H9 (cell line): ENCODE results near the gene CCDC148. TPM values are rescaled to one million over a fixed set of nuclear protein-coding genes. Genes with fewer than 3 reads are reported as not detected.

ENCODE experiments used
- DNase-seq: peaks from one replicate; pipeline ENCODE4 v3.0.0-alpha.2; 2017
- H2AFZ ChIP-seq: one replicate; pipeline ENCODE4 v1.6.1; 2013; ENCODE audit warnings: mild to moderate bottlenecking, low read length, control low read depth, moderate library complexity
- H2AK5ac ChIP-seq: 2 replicates; pipeline ENCODE4 v1.6.1; 2013; ENCODE audit warnings: low read length, control low read depth, mixed read lengths; ENCODE audit not compliant: insufficient read length
- H2BK120ac ChIP-seq: one replicate; pipeline ENCODE4 v1.6.1; 2013; ENCODE audit warnings: low read depth, mild to moderate bottlenecking, low read length, control low read depth, inconsistent platforms; ENCODE audit not compliant: poor library complexity, severe bottlenecking
- H2BK12ac ChIP-seq: 2 replicates; pipeline ENCODE4 v1.6.1; 2013; ENCODE audit warnings: low read length, control low read depth, mixed read lengths, low read depth; ENCODE audit not compliant: insufficient read length
- H2BK15ac ChIP-seq: 2 replicates; pipeline ENCODE4 v1.6.1; 2013; ENCODE audit warnings: low read depth, low read length, control low read depth
- H2BK20ac ChIP-seq: one replicate; pipeline ENCODE4 v1.6.1; 2013; ENCODE audit warnings: low read depth, mild to moderate bottlenecking, low read length, control low read depth, inconsistent platforms; ENCODE audit not compliant: poor library complexity, severe bottlenecking
- H2BK5ac ChIP-seq: 2 replicates; pipeline ENCODE4 v1.6.1; 2013; ENCODE audit warnings: low read length, control low read depth, mixed read lengths; ENCODE audit not compliant: insufficient read length
- H3K14ac ChIP-seq: 2 replicates; pipeline ENCODE4 v1.6.1; 2013; ENCODE audit warnings: low read length, control low read depth; ENCODE audit not compliant: insufficient read depth
- H3K18ac ChIP-seq: 2 replicates; pipeline ENCODE4 v1.6.1; 2013; ENCODE audit warnings: low read depth, mild to moderate bottlenecking, mixed read lengths, low read length, control low read depth; ENCODE audit not compliant: insufficient read length
- H3K23ac ChIP-seq: 2 replicates; pipeline ENCODE4 v1.6.1; 2013; ENCODE audit warnings: low read length, control low read depth, mixed read lengths, low read depth; ENCODE audit not compliant: insufficient read length
- H3K23me2 ChIP-seq: 2 replicates; pipeline ENCODE4 v1.6.1; 2013; ENCODE audit warnings: low read depth, mild to moderate bottlenecking, mixed read lengths, low read length, control low read depth; ENCODE audit not compliant: insufficient read length, poor library complexity, severe bottlenecking
- H3K27ac ChIP-seq: 2 replicates; pipeline ENCODE4 v1.5.1; 2013; ENCODE audit warnings: low read length, control low read depth, mixed read lengths, low read depth; ENCODE audit not compliant: insufficient read length
- H3K27me3 ChIP-seq: 2 replicates; pipeline ENCODE4 v1.6.1; 2013; ENCODE audit warnings: low read length, control low read depth, inconsistent platforms; ENCODE audit not compliant: insufficient read depth
- H3K4ac ChIP-seq: 2 replicates; pipeline ENCODE4 v1.6.1; 2013; ENCODE audit warnings: low read depth, mild to moderate bottlenecking, control low read depth, inconsistent platforms, low read length, moderate library complexity
- H3K4me1 ChIP-seq: 2 replicates; pipeline ENCODE4 v1.6.1; 2013; ENCODE audit warnings: low read length, control low read depth, inconsistent platforms; ENCODE audit not compliant: insufficient read depth
- H3K4me2 ChIP-seq: 2 replicates; pipeline ENCODE4 v1.6.1; 2013; ENCODE audit warnings: low read length, control low read depth, mixed read lengths; ENCODE audit not compliant: insufficient read length, insufficient read depth
- H3K56ac ChIP-seq: 2 replicates; pipeline ENCODE4 v1.6.1; 2013; ENCODE audit warnings: low read depth, mild to moderate bottlenecking, mixed read lengths, low read length, control low read depth; ENCODE audit not compliant: insufficient read length
- H3K79me1 ChIP-seq: 2 replicates; pipeline ENCODE4 v1.6.1; 2013; ENCODE audit warnings: low read depth, mild to moderate bottlenecking, moderate library complexity, low read length, control low read depth, inconsistent platforms; ENCODE audit not compliant: insufficient read depth, poor library complexity, severe bottlenecking
- H3K79me2 ChIP-seq: 2 replicates; pipeline ENCODE4 v1.6.1; 2013; ENCODE audit warnings: low read length, control low read depth, inconsistent platforms; ENCODE audit not compliant: insufficient read depth
- H3K9ac ChIP-seq: 2 replicates; pipeline ENCODE4 v1.6.1; 2013; ENCODE audit warnings: low read length, control low read depth, mixed read lengths; ENCODE audit not compliant: insufficient read length; ENCODE audit errors: extremely low read depth
- H3K9me3 ChIP-seq: one replicate; pipeline ENCODE4 v1.6.1; 2013; ENCODE audit warnings: low read depth, low read length, inconsistent platforms; ENCODE audit not compliant: control insufficient read depth
- H3T11ph ChIP-seq: one replicate; pipeline ENCODE4 v1.6.1; 2013; ENCODE audit warnings: mild to moderate bottlenecking, low read length, control low read depth, inconsistent platforms
- H4K20me1 ChIP-seq: one replicate; pipeline ENCODE4 v1.6.1; 2013; ENCODE audit not compliant: control insufficient read depth, insufficient read length, insufficient read depth
- H4K5ac ChIP-seq: 2 replicates; pipeline ENCODE4 v1.6.1; 2013; ENCODE audit warnings: low read depth, mild to moderate bottlenecking, mixed read lengths, low read length, control low read depth; ENCODE audit not compliant: insufficient read length
- H4K8ac ChIP-seq: replicated peaks from 2 replicates; pipeline ENCODE4 v1.6.1; 2013; ENCODE audit warnings: low read length, control low read depth, mixed read lengths, low read depth; ENCODE audit not compliant: insufficient read length
- H4K91ac ChIP-seq: 2 replicates; pipeline ENCODE4 v1.6.1; 2013; ENCODE audit warnings: low read depth, mild to moderate bottlenecking, moderate library complexity, mixed read lengths, low read length, control low read depth; ENCODE audit not compliant: insufficient read length
- H3K27ac Mint-ChIP-seq, 3 experiments: 2 replicates in 2 of 3; 3 replicates in 1 of 3; pipeline ENCODE4 v1.8.0; 2020 to 2021; ENCODE audit warnings: mixed read lengths in 3 of 3, mild to moderate bottlenecking in 1 of 3, moderate library complexity in 1 of 3
- H3K27me3 Mint-ChIP-seq: 2 replicates; pipeline ENCODE4 v1.8.0; 2021; ENCODE audit warnings: low read depth, mild to moderate bottlenecking, moderate library complexity, mixed read lengths
- H3K36me3 Mint-ChIP-seq, 3 experiments: 2 replicates in 2 of 3; 3 replicates in 1 of 3; pipeline ENCODE4 v1.8.0; 2020 to 2021; ENCODE audit warnings: low read depth in 3 of 3, mixed read lengths in 3 of 3; ENCODE audit not compliant: insufficient read depth in 1 of 3
- H3K4me1 Mint-ChIP-seq, 2 experiments: 2 replicates each; pipeline ENCODE4 v1.8.0; 2020; ENCODE audit warnings: mixed read lengths in 2 of 2
- H3K4me3 Mint-ChIP-seq, 2 experiments: 2 replicates in 1 of 2; 3 replicates in 1 of 2; pipeline ENCODE4 v1.8.0; 2020 to 2021; ENCODE audit warnings: mild to moderate bottlenecking in 2 of 2, mixed read lengths in 2 of 2, moderate library complexity in 1 of 2
- H3K9me3 Mint-ChIP-seq, 2 experiments: 2 replicates in 1 of 2; 3 replicates in 1 of 2; pipeline ENCODE4 v1.8.0; 2020; ENCODE audit warnings: mild to moderate bottlenecking in 2 of 2, mixed read lengths in 2 of 2, moderate library complexity in 1 of 2
- CTCF ChIP-seq: fragments of 200-600 bp; sonication (generic); conservative IDR thresholded peaks from 3 replicates; pipeline ENCODE4 v1.8.0; 2021; ENCODE audit warnings: antibody characterized with exemption, mild to moderate bottlenecking
- WGBS: extraction: QIAGEN DNeasy Blood & Tissue Kit; methylation state at CpG from one replicate; pipeline ENCODE4 v1.1.7; 2013; ENCODE audit warnings: missing lambda C conversion rate, low lambda C conversion rate, mixed read lengths; ENCODE audit not compliant: insufficient read length; ENCODE audit errors: extremely low coverage; 5-methylcytosine and 5-hydroxymethylcytosine counted together
- total RNA-seq: library from RNA; stranded (reverse); gene quantifications from 2 replicates; pipeline ENCODE4 v1.2.1, GENCODE V29; 2021

The CCDC148 gene
- total RNA-seq, 1 experiment from 2014 or later, result 1.5 TPM

- TF ChIP-seq CTCF, result no peak
- DNase-seq, result no peak
- H3K23me2 ChIP-seq, result no peaks in the 10 kb centered on the region
- no peak overlapping the region for H2AFZ ChIP-seq
- H3K4ac ChIP-seq, result no peak overlapping the region
- no peaks in the 10 kb centered on the region for H3K79me1 ChIP-seq
- no peaks in the 10 kb centered on the region for H3K9me3 ChIP-seq
- Mint-ChIP-seq H3K27ac (peak overlapping the region; percentile 52 to 74 (median 68); a peak in 5 of 7 replicates), H3K4me3 (no peak overlapping the region), H3K36me3 (peaks cover 4 to 10% (median 9%) of the 10 kb centered on the region in 3 experiments), H3K27me3 (no peaks in the 10 kb centered on the region), H3K4me1 (peaks cover 19% of the 10 kb centered on the region in 2 experiments), H3K9me3 (peaks cover 4 to 16% of the 10 kb centered on the region in 2 experiments; a peak in 4 of 5 replicates)
- no peaks in the 10 kb centered on the region for H4K20me1 ChIP-seq
- H4K5ac ChIP-seq, result no peak overlapping the region
- no CpG with 5 or more reads among the region's 2 CpGs for WGBS
- no peak overlapping the region for H3K14ac ChIP-seq
- H2BK12ac ChIP-seq, result no peak overlapping the region
- H4K8ac ChIP-seq, result no peak overlapping the region
- no peaks in the 10 kb centered on the region for H3K27me3 ChIP-seq
- no peaks in the 10 kb centered on the region for H3K79me2 ChIP-seq
- H3K23ac ChIP-seq, result no peak overlapping the region
- no peak overlapping the region for H2AK5ac ChIP-seq
- H3K18ac ChIP-seq, result no peak overlapping the region
- H2BK20ac ChIP-seq, result no peak overlapping the region
- H3K56ac ChIP-seq, result no peak overlapping the region
- no peak overlapping the region for H3K9ac ChIP-seq
- no peak overlapping the region for H2BK120ac ChIP-seq
- H2BK5ac ChIP-seq, result no peak overlapping the region
- no peak overlapping the region for H2BK15ac ChIP-seq
- H3K4me2 ChIP-seq, result no peak overlapping the region
- no peak overlapping the region for H3K27ac ChIP-seq
- H3T11ph ChIP-seq, result no peak overlapping the region
- H3K4me1 ChIP-seq, result no peaks in the 10 kb centered on the region; the same call in 1 of the 2 replicates
- no peak overlapping the region for H4K91ac ChIP-seq
Measured at GRCh38 chr2:158317642-158318041, 138.9 kb downstream of the CCDC148 start.
